GM12892 (cell line): ENCODE results near the gene PRRC2B.

Source experiments
- DNase-seq: peaks from one replicate; pipeline ENCODE4 v3.0.0; 2011; ENCODE audit not compliant: insufficient read length
- FAIRE-seq: peaks from 2 replicates; lab custom pipeline; 2011; peaks lifted over from hg19 to GRCh38; lab: Jason Lieb, UNC
- POLR2A ChIP-seq: IDR thresholded peaks from 2 replicates; pipeline ENCODE4 v1.6.1; 2011; ENCODE audit warnings: low read depth, low read length, control low read depth
- POLR2AphosphoS5 ChIP-seq: IDR thresholded peaks from 2 replicates; pipeline ENCODE4 v1.6.1; 2011; ENCODE audit warnings: low read depth, low read length, control low read depth
- TAF1 ChIP-seq: IDR thresholded peaks from 2 replicates; pipeline ENCODE4 v1.6.1; 2011; ENCODE audit warnings: low read depth, mild to moderate bottlenecking, control low read depth, low read length, borderline replicate concordance

Gene PRRC2B

GRCh38 chr9:131481441-131482342, 87.8 kb downstream of the PRRC2B start:
- DNase-seq = no peak
- no peak for FAIRE-seq
- no peak for TF ChIP-seq TAF1
- TF ChIP-seq POLR2AphosphoS5 = no peak
- no peak for TF ChIP-seq POLR2A

- TF ChIP-seq TAF1 = no peak
- no peak for FAIRE-seq
- no peak for DNase-seq
Measured at GRCh38 chr9:131482343-131483006, 88.6 kb downstream of the PRRC2B start.

DNA sequence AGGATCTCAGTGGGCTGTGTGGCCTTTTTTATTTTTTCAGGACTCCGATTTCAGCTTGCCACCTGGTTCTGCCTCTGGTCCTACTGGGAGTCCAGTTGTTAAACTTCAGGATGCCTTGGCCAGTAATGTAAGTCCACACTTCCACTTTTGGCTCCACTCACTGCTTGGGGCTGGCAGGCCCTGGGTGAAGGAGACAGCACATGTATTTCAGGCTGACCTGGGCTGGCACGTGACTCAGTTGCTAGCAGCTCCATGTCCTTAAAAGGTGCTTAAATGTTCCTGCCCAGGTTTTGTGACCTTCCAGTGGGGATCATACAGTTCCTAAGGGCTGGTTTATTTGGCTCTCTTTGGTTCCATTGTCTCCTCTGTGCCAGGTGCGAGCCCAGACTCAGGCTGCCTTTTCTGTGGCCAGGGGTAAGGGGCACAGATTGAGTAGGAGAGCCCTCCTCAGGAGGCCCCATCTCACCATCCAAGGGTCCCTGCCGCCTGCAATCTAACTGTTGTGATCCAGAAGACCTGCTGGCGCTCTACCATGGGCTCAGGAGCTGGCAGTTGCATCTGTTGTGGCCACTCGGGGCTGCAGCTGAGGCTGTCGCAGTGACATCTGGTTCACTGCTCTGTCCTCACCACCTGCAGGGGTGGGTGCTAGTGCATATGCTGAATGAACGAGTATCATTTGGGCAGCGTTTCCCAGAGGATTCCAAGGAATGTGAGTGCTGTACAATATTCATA, 89.6 kb downstream of the PRRC2B start:
- DNase-seq (no peak), FAIRE-seq (no peak)
- no peak for TF ChIP-seq TAF1

DNA sequence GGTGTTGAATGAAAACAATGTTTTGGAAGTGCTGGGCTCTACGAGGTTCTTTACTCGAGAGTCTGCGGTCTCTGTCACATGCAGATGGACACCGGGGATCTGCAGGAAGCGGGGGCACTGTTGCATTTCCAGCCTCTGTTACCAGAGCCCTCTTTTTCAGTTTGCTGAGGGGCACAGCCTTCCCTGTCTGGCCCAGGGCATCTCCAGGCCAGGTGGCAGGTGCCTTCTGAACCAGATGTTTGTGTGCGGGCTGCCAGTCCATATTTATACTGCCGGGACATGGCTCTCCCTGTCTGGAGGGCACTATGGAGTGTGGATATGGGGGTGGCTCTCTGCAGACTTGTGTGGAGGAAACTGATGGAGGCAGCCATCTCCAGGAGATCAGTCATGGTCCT, 90.2 kb downstream of the PRRC2B start:
- FAIRE-seq = no peak
- DNase-seq = no peak
- TF ChIP-seq POLR2AphosphoS5 (no peak), POLR2A (no peak), TAF1 (no peak)

DNA sequence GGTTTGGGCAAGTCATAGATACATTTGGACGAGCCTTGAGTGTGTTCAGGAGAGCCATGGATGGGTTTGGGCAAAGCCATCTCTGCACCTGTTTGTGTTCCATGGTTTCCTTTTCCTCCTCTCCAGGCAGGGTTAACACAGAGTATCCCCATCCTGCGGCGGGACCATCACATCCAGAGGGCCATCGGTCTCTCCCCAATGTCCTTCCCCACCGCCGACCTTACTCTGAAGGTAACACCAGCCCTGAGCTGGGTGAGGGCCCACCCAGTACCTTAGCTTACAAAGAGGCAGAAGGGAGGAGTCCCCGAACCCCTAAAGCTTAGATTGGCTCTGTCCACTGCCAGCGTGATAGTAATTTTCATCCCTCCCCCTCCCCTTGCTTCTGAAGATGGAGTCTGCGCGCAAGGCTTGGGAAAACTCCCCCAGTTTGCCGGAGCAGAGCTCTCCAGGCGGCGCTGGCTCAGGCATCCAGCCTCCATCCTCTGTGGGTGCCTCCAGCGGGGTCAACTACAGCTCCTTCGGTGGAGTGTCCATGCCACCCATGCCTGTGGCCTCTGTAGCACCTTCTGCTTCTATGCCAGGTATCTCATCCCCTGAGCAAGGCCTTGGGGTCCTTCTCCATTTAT, 90.8 kb downstream of the PRRC2B start:
- DNase-seq (no peak), FAIRE-seq (no peak)
- TF ChIP-seq POLR2AphosphoS5 = no peak
- no peak for TF ChIP-seq POLR2A
- TF ChIP-seq TAF1 = no peak

- no peak for DNase-seq
- TF ChIP-seq POLR2AphosphoS5 (no peak), POLR2A (no peak), TAF1 (no peak)
- FAIRE-seq = no peak
Measured at GRCh38 chr9:131485206-131485605, 91.3 kb downstream of the PRRC2B start.

DNA sequence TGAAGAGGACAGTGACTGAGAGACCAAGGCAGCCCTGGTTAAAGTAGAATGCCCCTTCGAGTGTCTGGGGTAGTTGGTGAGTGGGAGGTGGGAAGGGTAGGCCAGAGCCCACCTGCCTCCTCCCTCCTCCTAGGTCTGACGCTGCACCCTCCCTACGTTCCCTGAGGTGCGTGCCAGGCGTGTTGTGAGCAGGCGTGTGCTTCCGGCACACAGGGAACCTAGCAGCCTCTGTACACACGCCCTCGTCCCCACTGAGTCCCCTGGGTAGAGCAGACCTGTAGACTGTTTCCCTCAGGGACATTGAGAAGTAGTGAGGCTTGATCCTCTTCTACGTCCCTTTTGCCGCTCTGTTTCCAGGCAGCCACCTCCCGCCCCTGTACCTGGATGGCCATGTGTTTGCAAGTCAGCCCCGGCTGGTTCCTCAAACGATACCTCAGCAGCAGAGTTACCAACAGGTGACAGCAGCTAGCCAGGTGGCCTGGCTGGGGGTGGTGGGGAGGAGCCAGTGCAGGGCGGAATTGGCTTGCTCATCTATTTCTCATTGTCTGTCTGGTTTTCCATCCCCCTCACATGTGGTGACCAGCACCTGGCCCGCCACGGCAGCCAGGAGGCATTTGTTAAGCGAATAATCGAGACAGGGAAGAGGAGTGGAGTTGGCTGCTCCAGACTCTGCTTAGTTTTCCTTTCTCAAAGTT, 92.0 kb downstream of the PRRC2B start:
- DNase-seq (no peak), FAIRE-seq (no peak)
- no peak for TF ChIP-seq POLR2AphosphoS5
- TF ChIP-seq TAF1 = no peak
- no peak for TF ChIP-seq POLR2A

DNA sequence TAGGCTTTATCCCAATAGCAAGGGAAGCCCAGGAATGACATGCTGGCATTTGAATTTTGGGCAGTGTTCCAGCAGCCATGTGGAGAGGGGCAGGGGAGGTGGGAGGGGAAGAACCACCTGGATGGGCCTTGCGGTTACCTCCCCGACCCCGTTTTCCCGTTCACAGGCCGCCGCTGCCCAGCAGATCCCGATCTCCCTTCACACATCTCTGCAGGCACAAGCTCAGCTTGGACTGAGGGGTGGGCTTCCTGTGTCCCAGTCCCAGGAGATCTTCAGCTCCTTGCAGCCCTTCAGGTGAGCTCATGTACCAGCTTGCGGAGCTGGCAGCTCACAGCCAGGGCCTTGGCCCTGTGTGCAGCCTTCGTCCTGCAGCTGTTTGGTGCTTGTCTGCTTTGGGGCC, 93.1 kb downstream of the PRRC2B start:
- no peak for TF ChIP-seq POLR2AphosphoS5
- no peak for TF ChIP-seq POLR2A
- no peak for TF ChIP-seq TAF1
- FAIRE-seq (no peak), DNase-seq (no peak)

GRCh38 chr9:131487621-131488031, 93.7 kb downstream of the PRRC2B start:
- no peak for DNase-seq
- FAIRE-seq = no peak
- TF ChIP-seq POLR2A (no peak), TAF1 (no peak), POLR2AphosphoS5 (no peak)

- DNase-seq (no peak), FAIRE-seq (no peak)
- TF ChIP-seq POLR2AphosphoS5 (no peak), POLR2A (no peak), TAF1 (no peak)
Measured at GRCh38 chr9:131490514-131490913, 96.6 kb downstream of the PRRC2B start.

DNA sequence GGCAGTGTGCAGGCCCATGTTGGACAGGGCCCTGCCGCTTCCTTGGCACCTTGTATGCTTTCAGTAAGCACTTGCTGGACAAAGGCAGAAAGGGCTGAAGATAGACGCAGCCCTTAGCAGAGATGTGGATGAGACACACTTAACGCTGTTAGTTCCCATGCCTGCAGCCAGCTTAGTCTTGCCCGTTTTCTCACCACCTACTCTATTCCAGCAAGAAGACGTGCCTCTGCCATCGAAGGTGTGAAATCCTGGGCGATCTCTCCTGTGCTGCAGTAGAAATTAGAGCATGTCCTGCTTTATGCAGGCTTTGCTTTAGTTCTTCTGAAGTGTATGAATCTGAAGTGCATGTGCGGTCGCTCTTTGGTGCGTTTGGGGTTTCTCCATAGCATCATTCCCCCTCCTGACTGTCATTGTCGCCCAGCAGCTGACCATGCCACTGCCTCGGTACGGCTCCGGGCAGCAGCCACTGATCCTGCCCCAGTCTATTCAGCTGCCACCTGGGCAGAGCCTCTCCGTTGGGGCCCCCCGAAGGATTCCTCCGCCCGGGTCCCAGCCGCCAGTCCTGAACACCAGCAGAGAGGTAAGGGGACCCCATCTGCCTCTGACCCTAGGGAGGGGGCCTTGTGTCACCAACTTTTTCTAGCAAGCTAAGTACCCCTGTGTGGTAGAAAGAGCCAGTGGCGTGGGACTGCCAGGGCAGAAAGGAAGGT, 97.3 kb downstream of the PRRC2B start:
- DNase-seq (no peak), FAIRE-seq (no peak)
- no peak for TF ChIP-seq TAF1
- no peak for TF ChIP-seq POLR2AphosphoS5
- no peak for TF ChIP-seq POLR2A

DNA sequence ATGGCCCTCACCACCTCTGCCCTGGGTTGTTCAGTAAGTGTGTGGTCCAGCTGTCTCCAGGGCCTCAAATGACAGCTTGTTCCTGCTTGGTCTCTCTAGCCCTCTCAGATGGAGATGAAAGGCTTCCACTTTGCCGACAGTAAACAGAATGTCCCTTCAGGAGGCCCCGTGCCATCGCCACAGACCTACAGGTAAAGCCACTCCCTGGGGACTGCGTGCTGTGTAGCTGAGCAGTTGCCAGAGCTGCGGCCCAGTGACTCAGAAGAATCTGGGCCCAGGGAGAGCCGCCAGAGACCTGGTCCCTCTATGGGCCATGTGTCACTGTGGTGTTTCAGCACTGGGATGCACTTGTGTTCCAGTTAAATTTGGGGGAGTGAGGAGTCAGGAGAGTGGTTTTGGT, 98.2 kb downstream of the PRRC2B start:
- DNase-seq = no peak
- FAIRE-seq = no peak
- TF ChIP-seq POLR2A = no peak
- TF ChIP-seq POLR2AphosphoS5 = no peak
- no peak for TF ChIP-seq TAF1
